H1 (cell line): Measurements from ENCODE around the gene HPN. TPM values are rescaled to one million over a fixed set of nuclear protein-coding genes. Genes with fewer than 3 reads are reported as not detected.

Source experiments
- CTCF ChIA-PET: fragments of 300-600 bp; sonication (Branson Sonifier 250); formaldehyde crosslinking; loops from one replicate; lab custom pipeline; 2021; ENCODE audit not compliant: partially characterized antibody; lab: Charles Lee
- POLR2A ChIA-PET: fragments of 300-600 bp; sonication (Branson Sonifier 250); formaldehyde crosslinking; loops from one replicate; lab custom pipeline; 2021; ENCODE audit warnings: inconsistent platforms; ENCODE audit not compliant: partially characterized antibody; lab: Charles Lee
- DNase-seq, 2 experiments: peaks; one replicate each; pipeline versions ENCODE4 v3.0.0 to v3.0.0-alpha.2; 2010 to 2022; ENCODE audit warnings: low spot score in 2 of 2, low read depth in 1 of 2, mixed read lengths in 1 of 2
- FAIRE-seq: peaks from 2 replicates; lab custom pipeline; 2011; peaks lifted over from hg19 to GRCh38; lab: Jason Lieb, UNC
- H2AFZ ChIP-seq: 2 replicates; pipeline ENCODE4 v1.8.1; 2012; ENCODE audit warnings: low read length, inconsistent platforms
- H2AK5ac ChIP-seq: 2 replicates; pipeline ENCODE4 v1.6.1; 2013; ENCODE audit warnings: low read depth, low read length
- H2BK120ac ChIP-seq: replicated peaks from 2 replicates; pipeline ENCODE3; 2013; ENCODE audit warnings: low read depth, low read length, inconsistent platforms
- H2BK12ac ChIP-seq: 2 replicates; pipeline ENCODE4 v1.6.1; 2013; ENCODE audit warnings: low read depth, low read length
- H2BK15ac ChIP-seq: 2 replicates; pipeline ENCODE4 v1.6.1; 2013; ENCODE audit warnings: low read length
- H2BK20ac ChIP-seq: 2 replicates; pipeline ENCODE4 v1.6.1; 2013; ENCODE audit warnings: low read length
- H2BK5ac ChIP-seq: 2 replicates; pipeline ENCODE4 v1.6.1; 2013; ENCODE audit warnings: low read depth, low read length
- H3K14ac ChIP-seq: 2 replicates; pipeline ENCODE4 v1.6.1; 2013; ENCODE audit warnings: inconsistent platforms; ENCODE audit not compliant: insufficient read length
- H3K18ac ChIP-seq: 2 replicates; pipeline ENCODE4 v1.6.1; 2013; ENCODE audit warnings: low read length; ENCODE audit errors: extremely low read depth
- H3K23ac ChIP-seq: 2 replicates; pipeline ENCODE4 v1.6.1; 2013; ENCODE audit warnings: inconsistent platforms; ENCODE audit not compliant: insufficient read length
- H3K23me2 ChIP-seq: 2 replicates; pipeline ENCODE4 v1.6.1; 2013; ENCODE audit warnings: low read depth, low read length
- H3K27ac ChIP-seq: 2 replicates; pipeline ENCODE4 v1.6.1; 2011; ENCODE audit warnings: low read depth, low read length, inconsistent platforms
- H3K27me3 ChIP-seq, 4 experiments: replicated peaks in 1 of 4; 1 replicate in 1 of 4; 2 replicates in 3 of 4; pipeline versions ENCODE4 v1.6.1 to v1.8.1; 2011 to 2013; ENCODE audit warnings: low read length in 3 of 4, mild to moderate bottlenecking in 3 of 4, inconsistent platforms in 2 of 4, mixed read lengths in 2 of 4, moderate library complexity in 1 of 4; ENCODE audit not compliant: control insufficient read depth in 3 of 4, insufficient read depth in 3 of 4; ENCODE audit errors: extremely low read depth in 1 of 4
- H3K36me3 ChIP-seq, 4 experiments: 2 replicates each; pipeline versions ENCODE4 v1.6.1 to v1.8.1; 2011 to 2013; ENCODE audit warnings: mild to moderate bottlenecking in 4 of 4, low read length in 3 of 4, moderate library complexity in 2 of 4, control low read depth in 1 of 4, inconsistent platforms in 1 of 4; ENCODE audit not compliant: insufficient read depth in 4 of 4, control insufficient read depth in 2 of 4
- H3K4ac ChIP-seq: replicated peaks from 2 replicates; pipeline ENCODE3; 2013; ENCODE audit warnings: low read length, low read depth, mixed read lengths, inconsistent platforms; ENCODE audit not compliant: insufficient read length
- H3K4me1 ChIP-seq, 4 experiments: replicated peaks in 1 of 4; 1 replicate in 1 of 4; 2 replicates in 3 of 4; pipeline versions ENCODE4 v1.6.1 to v1.8.1; 2011 to 2013; ENCODE audit warnings: low read length in 3 of 4, inconsistent platforms in 2 of 4, mixed read lengths in 1 of 4; ENCODE audit not compliant: insufficient read depth in 4 of 4, control insufficient read depth in 3 of 4
- H3K4me2 ChIP-seq, 2 experiments: 2 replicates each; pipeline versions ENCODE4 v1.6.1 to v1.8.1; 2011 to 2013; ENCODE audit warnings: low read depth in 2 of 2, low read length in 2 of 2, control low read depth in 1 of 2, inconsistent platforms in 1 of 2, mild to moderate bottlenecking in 1 of 2; ENCODE audit not compliant: insufficient read depth in 1 of 2
- H3K4me3 ChIP-seq, 4 experiments: fragments of 200-600, 300-600 bp in 1 of 4; sonication (generic), shearing (Covaris generic), sonication (Bioruptor Twin) in 1 of 4; 2 replicates each; pipeline versions ENCODE4 v1.5.1 to v1.8.1; 2011 to 2016; ENCODE audit warnings: low read length in 4 of 4, low read depth in 3 of 4, control low read depth in 2 of 4, inconsistent platforms in 2 of 4, mild to moderate bottlenecking in 2 of 4, mixed read lengths in 1 of 4, moderate library complexity in 1 of 4; ENCODE audit not compliant: insufficient read depth in 2 of 4; ENCODE audit errors: extremely low read depth in 1 of 4
- H3K56ac ChIP-seq: replicated peaks from 2 replicates; pipeline ENCODE3; 2013; ENCODE audit warnings: low read depth, mild to moderate bottlenecking, mixed read lengths, low read length, inconsistent platforms; ENCODE audit not compliant: insufficient read length
- H3K79me1 ChIP-seq: 2 replicates; pipeline ENCODE4 v1.6.1; 2013; ENCODE audit warnings: low read depth, low read length, control low read depth
- H3K79me2 ChIP-seq, 2 experiments: 2 replicates each; pipeline versions ENCODE4 v1.6.1 to v1.8.1; 2012 to 2013; ENCODE audit warnings: low read length in 2 of 2, mild to moderate bottlenecking in 2 of 2, inconsistent platforms in 1 of 2; ENCODE audit not compliant: insufficient read depth in 2 of 2, control insufficient read depth in 1 of 2
- H3K9ac ChIP-seq, 4 experiments: replicated peaks in 1 of 4; 1 replicate in 1 of 4; 2 replicates in 3 of 4; pipeline versions ENCODE4 v1.6.1 to v1.8.1; 2011 to 2013; ENCODE audit warnings: low read depth in 3 of 4, low read length in 3 of 4, control low read depth in 2 of 4, mild to moderate bottlenecking in 2 of 4, moderate library complexity in 2 of 4, inconsistent platforms in 1 of 4; ENCODE audit errors: extremely low read depth in 1 of 4
- H3K9me3 ChIP-seq, 2 experiments: 2 replicates each; pipeline versions ENCODE4 v1.6.1 to v1.8.1; 2012 to 2013; ENCODE audit warnings: mild to moderate bottlenecking in 2 of 2, moderate library complexity in 2 of 2, control low read depth in 1 of 2, inconsistent platforms in 1 of 2, low read depth in 1 of 2, low read length in 1 of 2, mixed read lengths in 1 of 2; ENCODE audit not compliant: insufficient read depth in 2 of 2
- H4K20me1 ChIP-seq, 2 experiments: replicated peaks in 1 of 2; 2 replicates each; pipeline versions ENCODE3 to v1.8.1; 2011 to 2013; ENCODE audit warnings: inconsistent platforms in 2 of 2, low read length in 2 of 2, mild to moderate bottlenecking in 1 of 2; ENCODE audit not compliant: insufficient read depth in 2 of 2, control insufficient read depth in 1 of 2
- H4K5ac ChIP-seq: 2 replicates; pipeline ENCODE4 v1.6.1; 2013; ENCODE audit warnings: low read length, low read depth, mixed read lengths, inconsistent platforms; ENCODE audit not compliant: insufficient read length
- H4K8ac ChIP-seq: 2 replicates; pipeline ENCODE4 v1.8.0; 2013; ENCODE audit warnings: mild to moderate bottlenecking, moderate library complexity, low read length, inconsistent platforms; ENCODE audit not compliant: insufficient read depth; ENCODE audit errors: extremely low read depth
- H4K91ac ChIP-seq: replicated peaks from 2 replicates; pipeline ENCODE3; 2013; ENCODE audit warnings: low read length, mixed read lengths, inconsistent platforms; ENCODE audit not compliant: insufficient read length
- BRCA1 ChIP-seq: IDR thresholded peaks from 2 replicates; pipeline ENCODE4 v1.6.1; 2012; ENCODE audit warnings: low read depth, low read length, improper control_type of control experiment
- TAF7 ChIP-seq: optimal IDR thresholded peaks from 2 replicates; pipeline ENCODE3; 2011; ENCODE audit warnings: low read depth, mild to moderate bottlenecking, inconsistent platforms, low read length, moderate library complexity, borderline replicate concordance
- WGBS, 2 experiments: shearing (Covaris generic) in 1 of 2; methylation state at CpG; one replicate each; pipeline versions ENCODE4 v1.1.6 to v1.1.7; 2013 to 2015; ENCODE audit warnings: low lambda C conversion rate in 2 of 2, mixed read lengths in 2 of 2, inconsistent platforms in 1 of 2, low coverage in 1 of 2, missing lambda C conversion rate in 1 of 2; ENCODE audit not compliant: insufficient replicate concordance in 2 of 2, insufficient coverage in 1 of 2, insufficient read length in 1 of 2; ENCODE audit errors: extremely low coverage in 1 of 2, missing lambda C conversion rate in 1 of 2; 5-methylcytosine and 5-hydroxymethylcytosine counted together
- polyA plus RNA-seq, 7 experiments: library from polyadenylated mRNA; depleted of rRNA in 3 of 7; stranded (reverse) in 5 of 7; unstranded in 2 of 7; fragments of >200 nt in 5 of 7; fragments of 200-250 nt in 2 of 7; gene quantifications; 1 replicate in 5 of 7; 2 replicates in 1 of 7; 4 replicates in 1 of 7; pipeline versions ENCODE4 v1.2.1 to v1.2.3, GENCODE V29; 2011 to 2013; ENCODE audit warnings: missing spikeins in 2 of 7, mixed read lengths in 2 of 7
- total RNA-seq: library from RNA; stranded (reverse); fragmentation: NEBNext Ultra II Directional; extraction: Animal tissue kit (Norgen Biotek cat#: 25700); gene quantifications from 2 replicates; pipeline ENCODE4 v1.2.1, GENCODE V29; 2021

The HPN gene
- total and polyA plus RNA-seq, 2 of the 8 experiments (the other 6 are each of a cell fraction or from before 2014, with no cell fraction given): 14.7 to 33.7 TPM

DNA sequence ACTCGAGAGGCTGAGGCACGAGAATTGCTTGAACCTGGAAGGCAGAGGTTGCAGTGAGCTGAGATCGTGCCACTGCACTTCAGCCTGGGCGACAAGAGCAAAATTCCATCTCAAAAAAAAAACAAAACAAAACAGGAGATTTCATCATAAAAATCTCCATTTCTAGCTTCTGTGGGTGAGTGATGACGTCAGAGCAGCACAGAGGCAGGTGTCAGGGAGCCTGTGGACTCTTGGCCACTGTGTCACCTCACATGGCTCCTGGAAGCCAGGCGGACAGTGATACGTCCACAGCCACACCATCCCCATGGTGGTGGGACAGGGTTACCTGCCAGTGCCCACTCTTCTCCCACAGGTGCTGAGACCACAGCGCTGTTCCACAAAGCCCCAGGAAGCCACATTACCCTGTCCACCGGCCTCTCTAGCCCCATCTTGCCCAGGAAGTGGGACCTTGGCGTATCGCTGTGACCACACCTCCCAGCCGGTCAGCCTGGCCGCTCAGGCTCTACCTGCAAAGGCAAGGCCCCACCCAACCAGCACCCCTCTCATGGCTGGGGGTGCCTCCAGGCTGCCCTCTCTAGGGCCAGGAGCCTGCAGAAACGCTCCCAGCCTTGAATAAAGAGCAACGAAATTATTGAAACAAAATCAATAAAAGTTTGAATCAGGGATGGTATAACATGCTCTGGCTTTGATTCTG lies 71.6 kb downstream of the HPN start:
- H2BK120ac ChIP-seq: no peak overlapping the region
- peak overlapping the region; percentile 36 for H4K5ac ChIP-seq
- 0 out of 2 replicates have a peak overlapping the region, but pooled peaks have one; percentile 43 for H2BK12ac ChIP-seq
- no peaks in the 10 kb centered on the region for H4K20me1 ChIP-seq
- no peak overlapping the region for H3K14ac ChIP-seq
- no peak overlapping the region for H3K4me3 ChIP-seq
- TF ChIP-seq BRCA1 (no peak), TAF7 (no peak)
- H3K9ac ChIP-seq: no peak overlapping the region
- H3K9me3 ChIP-seq: no peaks in the 10 kb centered on the region
- H3K27me3 ChIP-seq: peaks cover 0 to 2% (median 0%) of the 10 kb centered on the region in 4 experiments; a peak in 1 of 7 replicates
- H3K79me2 ChIP-seq: no peaks in the 10 kb centered on the region
- no peak overlapping the region for H3K56ac ChIP-seq
- no peak overlapping the region; a peak in 1 of 4 replicates for H3K4me2 ChIP-seq
- H3K4ac ChIP-seq: no peak overlapping the region
- peak overlapping the region; percentile 72; the same call in 1 of the 2 replicates for H2AK5ac ChIP-seq
- CTCF ChIA-PET: interaction anchor here (0.7 to 3.4 kb wide), 4 partner anchors 21 to 46 kb away, joined by 3 to 21 read pairs (median 8); no protein-coding TSS in a partner anchor
- no peak overlapping the region for H3K23ac ChIP-seq
- FAIRE-seq (no peak), DNase-seq (no peak)
- H2AFZ ChIP-seq: no peak overlapping the region
- H3K23me2 ChIP-seq: no peaks in the 10 kb centered on the region
- no peaks in the 10 kb centered on the region for H3K36me3 ChIP-seq
- no peaks in the 10 kb centered on the region for H3K79me1 ChIP-seq
- 86% methylated on average over 15 of the region's 15 CpGs; no CpG with 5 or more reads in 1 of the 2 experiments for WGBS, 2 experiments
- H4K8ac ChIP-seq: no peak overlapping the region
- peak overlapping the region; percentile 29; the same call in 1 of the 2 replicates for H2BK15ac ChIP-seq
- H4K91ac ChIP-seq: peak overlapping the region; percentile 80
- no peak overlapping the region for H2BK5ac ChIP-seq
- POLR2A ChIA-PET: no interaction called here
- H3K18ac ChIP-seq: no peak overlapping the region
- H3K4me1 ChIP-seq: peaks cover 0 to 14% (median 9%) of the 10 kb centered on the region in 4 experiments; a peak in 6 of 7 replicates
- no peak overlapping the region for H2BK20ac ChIP-seq
- no peak overlapping the region for H3K27ac ChIP-seq
